Breast epithelium (tissue), 4 donors: ENCODE measurements around the gene LDHD. TPM values are rescaled to one million over a fixed set of nuclear protein-coding genes. Genes with fewer than 3 reads are reported as not detected.
"Not testable (repeated sequence)": the region's sequence is repeated elsewhere in the genome, so short reads cannot be mapped to it uniquely, and the experiment has no call there.

Experiments used
- DNase-seq, 2 donors: peaks; one replicate each; pipeline ENCODE4 v3.0.0-alpha.2; 2019; ENCODE audit warnings: low spot score in 2 of 2
- H3K27ac ChIP-seq, 2 donors: fragments of 200-600 bp; sonication (generic) in 1 of 2; one replicate each; pipeline ENCODE4 v1.5.1; 2016 to 2019; ENCODE audit warnings: mild to moderate bottlenecking in 1 of 2
- H3K27me3 ChIP-seq, 2 donors: fragments of 200-600 bp; sonication (generic) in 1 of 2; one replicate each; pipeline versions ENCODE4 v1.5.1 to v1.6.0; 2017 to 2019; ENCODE audit warnings: control low read depth in 1 of 2, mild to moderate bottlenecking in 1 of 2
- H3K36me3 ChIP-seq: fragments of 200-600 bp; one replicate; pipeline ENCODE4 v1.5.1; 2019
- H3K4me1 ChIP-seq, 2 donors: fragments of 200-600 bp; sonication (generic); one replicate each; pipeline ENCODE4 v1.5.1; 2016 to 2019; ENCODE audit warnings: control low read depth in 1 of 2
- H3K4me3 ChIP-seq, 3 donors: fragments of 200-600 bp; sonication (generic); 1 replicate in 2 of 3; 2 replicates in 1 of 3; pipeline ENCODE4 v1.5.1; 2016 to 2019; ENCODE audit warnings: mild to moderate bottlenecking in 3 of 3, moderate library complexity in 2 of 3
- H3K9me3 ChIP-seq, 2 donors: fragments of 200-600 bp; sonication (generic) in 1 of 2; one replicate each; pipeline ENCODE4 v1.5.1; 2016 to 2019; ENCODE audit warnings: control low read depth in 1 of 2
- CTCF ChIP-seq, 3 donors: fragments of 450-650 bp; IDR thresholded peaks; one replicate each; pipeline ENCODE4 v1.5.1; 2016 to 2017; ENCODE audit warnings: antibody characterized with exemption in 3 of 3, mild to moderate bottlenecking in 3 of 3, moderate library complexity in 3 of 3
- POLR2A ChIP-seq: fragments of 450-650 bp; IDR thresholded peaks from one replicate; pipeline ENCODE4 v1.6.1; 2016; ENCODE audit warnings: antibody characterized with exemption, mild to moderate bottlenecking, moderate library complexity
- POLR2AphosphoS5 ChIP-seq, 3 donors: sonication (generic); formaldehyde crosslinking; IDR thresholded peaks; one replicate each; pipeline ENCODE4 v1.6.1; 2017; ENCODE audit warnings: antibody characterized with exemption in 3 of 3
- intact Hi-C: fragments of 100-400 bp; cut with DNase I; formaldehyde crosslinking; loops from one replicate; pipeline ENCODE4 v1.15.1; 2023; ENCODE audit warnings: low total_unique reads
- total RNA-seq, 3 donors: library from RNA; depleted of rRNA; stranded (reverse); fragments of >200 nt; gene quantifications; one replicate each; pipeline ENCODE4 v1.1.0, GENCODE V29; 2016

The LDHD gene
- total RNA-seq, 3 donors from 2014 or later: 10.5 to 17.6 (median 10.7) TPM

- DNase-seq: no peak
- H3K27me3 ChIP-seq: no peaks in the 10 kb centered on the region
- intact Hi-C loops: no loop called here
Measured at GRCh38 chr16:75131081-75131480, 14.5 kb upstream of the LDHD start.

GRCh38 chr16:75130150-75130771, 13.7 kb upstream of the LDHD start:
- no peaks in the 10 kb centered on the region for H3K27me3 ChIP-seq
- H3K9me3 ChIP-seq: peaks cover 0 to 6% of the 10 kb centered on the region in 2 donors
- H3K27ac ChIP-seq: no peak overlapping the region
- no peak for DNase-seq
- H3K36me3 ChIP-seq: no peaks in the 10 kb centered on the region
- intact Hi-C loops: no loop called here
- TF ChIP-seq POLR2AphosphoS5 (IDR thresholded peaks at IDR 0.05) (no peak), CTCF (IDR thresholded peaks at IDR 0.05) (no peak), POLR2A (no peak)
- H3K4me3 ChIP-seq: no peak overlapping the region
- no peaks in the 10 kb centered on the region for H3K4me1 ChIP-seq

More at GRCh38 chr16:75131081-75131480, 14.5 kb upstream of the LDHD start:
- H3K27ac ChIP-seq: no peak overlapping the region
- no peaks in the 10 kb centered on the region for H3K36me3 ChIP-seq
- no peaks in the 10 kb centered on the region for H3K4me1 ChIP-seq
- no peak overlapping the region for H3K4me3 ChIP-seq
- TF ChIP-seq POLR2A (no peak), POLR2AphosphoS5 (IDR thresholded peaks at IDR 0.05) (no peak), CTCF (IDR thresholded peaks at IDR 0.05) (no peak)
- H3K9me3 ChIP-seq: peaks cover 0 to 6% of the 10 kb centered on the region in 2 donors

DNA sequence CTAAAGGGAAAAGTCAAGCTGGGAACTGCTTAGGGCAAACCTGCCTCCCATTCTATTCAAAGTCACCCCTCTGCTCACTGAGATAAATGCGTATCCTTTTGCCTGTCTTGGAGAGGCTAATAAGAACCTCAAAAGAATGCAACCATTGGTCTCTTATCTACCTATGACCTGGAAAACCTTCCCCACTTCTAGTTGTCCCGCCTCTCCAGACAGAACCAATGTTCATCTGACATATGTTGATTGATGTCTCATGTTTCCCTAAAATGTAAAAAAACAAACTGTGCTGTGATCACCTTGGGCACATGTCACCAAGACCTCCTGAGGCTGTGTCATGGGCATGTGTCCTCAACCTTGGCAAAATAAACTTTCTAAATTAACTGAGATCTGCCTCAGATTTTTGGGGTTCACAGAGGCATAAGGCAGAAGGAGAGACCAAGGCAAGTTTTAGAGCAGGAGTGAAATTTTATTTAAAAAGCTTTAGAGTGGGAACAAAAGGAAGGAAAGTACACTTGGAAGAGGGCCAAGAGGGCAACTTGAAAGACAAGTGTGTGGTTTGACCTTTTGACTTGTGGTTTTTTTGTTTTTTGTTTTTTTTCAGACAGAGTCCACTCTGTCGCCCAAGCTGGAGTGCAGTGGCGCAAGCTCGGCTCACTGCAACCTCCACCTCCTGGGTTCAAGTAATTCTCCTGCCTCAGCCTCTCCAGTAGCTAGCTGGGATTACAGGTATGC, 13.0 kb upstream of the LDHD start:
- H3K4me3 ChIP-seq, intact Hi-C loops: not testable (repeated sequence)

DNA sequence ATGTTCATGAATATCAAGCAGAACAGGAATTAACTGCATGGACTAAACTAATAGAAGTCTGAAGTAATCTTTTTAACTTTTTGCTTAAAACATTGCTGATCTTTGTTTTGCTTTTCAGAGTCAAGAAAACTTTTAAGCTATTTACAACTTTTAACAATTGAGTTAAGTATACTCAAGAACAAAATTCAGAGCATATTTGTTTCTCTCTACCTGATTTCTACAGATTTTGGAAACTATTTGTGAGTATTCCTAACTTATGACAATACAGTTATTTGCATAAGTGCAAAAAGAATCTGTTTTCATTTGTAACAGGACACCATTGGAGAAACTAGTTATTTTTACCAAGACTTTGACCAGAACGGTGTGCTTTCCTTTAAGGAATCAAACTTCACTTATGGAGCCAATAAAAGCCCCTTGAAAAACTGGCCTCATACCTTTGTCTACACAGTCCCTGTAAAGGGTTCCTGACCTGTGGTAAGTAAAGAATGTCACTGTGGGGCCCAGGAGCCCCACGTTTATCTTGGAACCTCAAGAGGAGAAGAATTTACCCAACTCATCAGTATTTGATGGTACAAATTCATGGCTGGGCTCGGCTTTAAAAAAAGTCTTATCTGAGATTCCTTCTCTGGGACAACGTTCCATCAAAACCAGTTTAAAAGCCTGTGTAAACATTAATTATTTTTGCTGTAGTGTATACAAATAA, 11.3 kb upstream of the LDHD start:
- peaks cover 0 to 6% of the 10 kb centered on the region in 2 donors for H3K9me3 ChIP-seq
- H3K4me1 ChIP-seq: no peaks in the 10 kb centered on the region
- no peaks in the 10 kb centered on the region for H3K36me3 ChIP-seq
- DNase-seq: no peak
- no peaks in the 10 kb centered on the region for H3K27me3 ChIP-seq
- no peak overlapping the region for H3K27ac ChIP-seq
- intact Hi-C loops: no loop called here
- H3K4me3 ChIP-seq: no peak overlapping the region
- TF ChIP-seq POLR2AphosphoS5 (IDR thresholded peaks at IDR 0.05) (no peak), POLR2A (no peak), CTCF (IDR thresholded peaks at IDR 0.05) (no peak)

More for the DNA sequence above, 13.0 kb upstream of the LDHD start:
- not testable (repeated sequence) for H3K27ac ChIP-seq, DNase-seq, H3K27me3 ChIP-seq, H3K4me1 ChIP-seq, H3K36me3 ChIP-seq, H3K9me3 ChIP-seq

- intact Hi-C loops: no loop called here
- no peak overlapping the region for H3K4me3 ChIP-seq
Measured at GRCh38 chr16:75122609-75123008, 6.0 kb upstream of the LDHD start.

More at GRCh38 chr16:75122609-75123008, 6.0 kb upstream of the LDHD start:
- Histone ChIP-seq H3K4me1 (no peaks in the 10 kb centered on the region), H3K27ac (no peak overlapping the region), H3K36me3 (no peaks in the 10 kb centered on the region), H3K9me3 (peaks cover 6 to 8% of the 10 kb centered on the region in 2 donors), H3K27me3 (no peaks in the 10 kb centered on the region)
- no peak for DNase-seq
- TF ChIP-seq POLR2A (no peak), POLR2AphosphoS5 (IDR thresholded peaks at IDR 0.05) (no peak), CTCF (IDR thresholded peaks at IDR 0.05) (no peak)
